ENCODE results near the gene ITGAD. TPM values are rescaled to one million over a fixed set of nuclear protein-coding genes. Genes with fewer than 3 reads are reported as not detected.
A peak's percentile ranks its signal among the peaks of the same experiment; 100 is the strongest.

Gene ITGAD
- total RNA-seq, 1 experiment from 2014 or later: not detected

DNA sequence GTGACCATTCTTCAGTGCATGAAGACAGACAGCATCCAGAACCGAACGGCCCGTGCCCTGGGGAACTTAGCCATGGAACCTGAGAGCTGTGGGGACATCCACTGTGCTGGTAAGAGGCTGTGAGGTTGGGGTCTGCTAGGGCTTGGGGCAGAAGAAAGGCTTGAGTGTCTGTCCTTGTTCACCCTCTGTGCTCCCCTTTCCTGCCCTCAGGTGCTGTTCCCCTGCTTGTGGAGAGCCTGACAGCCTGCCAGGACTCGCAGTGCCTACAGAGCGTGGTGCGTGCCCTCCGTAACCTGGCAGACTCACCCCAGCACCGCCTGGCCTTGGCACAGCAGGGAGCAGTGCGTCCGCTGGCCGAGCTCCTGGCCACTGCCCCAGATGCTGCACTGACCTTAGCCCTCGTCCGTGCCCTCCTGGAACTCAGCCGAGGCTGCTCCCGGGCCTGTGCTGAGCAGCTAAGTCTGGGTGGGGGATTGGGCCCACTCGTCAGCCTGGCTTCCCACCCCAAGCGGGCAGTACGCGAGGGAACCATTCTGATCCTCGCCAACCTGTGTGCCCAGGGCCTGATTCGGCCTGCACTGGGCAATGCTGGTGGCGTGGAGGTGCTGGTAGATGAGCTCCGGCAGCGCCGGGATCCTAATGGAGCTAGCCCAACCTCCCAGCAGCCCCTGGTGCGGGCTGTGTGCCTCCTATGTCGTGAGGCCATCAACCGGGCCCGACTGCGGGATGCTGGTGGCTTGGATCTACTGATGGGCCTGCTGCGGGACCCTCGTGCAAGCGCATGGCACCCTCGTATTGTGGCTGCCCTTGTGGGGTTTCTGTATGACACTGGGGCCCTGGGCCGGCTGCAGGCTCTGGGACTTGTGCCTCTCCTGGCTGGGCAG, 69.0 kb downstream of the ITGAD start:
- Histone ChIP-seq H3K4me3 (no peak overlapping the region), H3K9me3 (replicated peaks) (no peaks in the 10 kb centered on the region), H3K4me1 (no peaks in the 10 kb centered on the region), H3K27ac (no peak overlapping the region), H3K27me3 (no peaks in the 10 kb centered on the region), H3K36me3 (no peaks in the 10 kb centered on the region; the same call in 1 of the 2 replicates)
- no peak for DNase-seq

DNA sequence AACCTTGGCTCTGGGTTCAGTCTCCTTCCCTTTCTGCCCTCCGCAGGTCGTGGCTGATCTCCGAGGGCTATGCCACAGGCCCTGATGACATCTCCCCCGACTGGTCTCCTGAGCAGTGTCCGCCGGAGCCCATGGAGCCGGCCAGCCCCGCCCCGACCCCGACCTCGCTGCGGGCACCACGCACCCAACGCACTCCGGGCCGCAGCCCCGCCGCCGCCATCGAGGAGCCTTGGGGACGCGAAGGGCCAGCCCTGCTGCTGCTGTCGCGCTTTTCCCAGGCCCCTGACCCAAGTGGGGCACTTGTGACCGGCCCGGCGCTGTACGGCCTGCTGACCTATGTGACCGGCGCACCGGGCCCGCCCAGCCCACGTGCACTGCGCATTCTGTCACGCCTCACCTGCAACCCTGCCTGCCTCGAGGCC, 71.2 kb downstream of the ITGAD start:
- no peaks in the 10 kb centered on the region for H3K4me1 ChIP-seq
- no peak for DNase-seq
- H3K9me3 ChIP-seq (replicated peaks): no peaks in the 10 kb centered on the region
- no peaks in the 10 kb centered on the region for H3K27me3 ChIP-seq
- H3K4me3 ChIP-seq: no peak overlapping the region
- H3K27ac ChIP-seq: no peak overlapping the region
- H3K36me3 ChIP-seq: no peaks in the 10 kb centered on the region; the same call in 1 of the 2 replicates

DNA sequence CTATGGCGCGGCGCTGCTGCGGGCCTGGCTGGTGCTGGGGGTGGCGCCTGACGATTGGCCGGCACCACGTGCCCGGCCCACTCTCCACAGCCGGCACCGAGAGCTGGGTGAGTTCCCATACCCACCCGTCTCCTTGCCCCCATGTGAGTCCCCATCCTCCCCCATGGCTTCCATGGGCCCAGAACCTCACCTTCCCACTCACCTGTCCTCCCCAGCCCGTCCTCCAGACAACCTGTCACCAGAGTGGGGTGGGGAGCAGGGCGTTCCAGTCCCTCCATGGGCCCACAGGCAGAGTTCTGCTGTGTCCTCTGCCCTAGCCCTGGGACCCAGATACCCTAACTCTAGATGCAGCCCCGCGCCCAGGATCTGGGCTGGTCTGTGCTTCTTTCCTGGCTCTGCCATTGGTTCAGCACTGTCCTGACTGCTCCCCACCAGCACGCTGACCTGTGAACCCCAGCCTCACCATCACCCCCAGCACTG, 71.7 kb downstream of the ITGAD start:
- no peak for DNase-seq
- H3K4me3 ChIP-seq: no peak overlapping the region
- no peaks in the 10 kb centered on the region for H3K4me1 ChIP-seq
- no peaks in the 10 kb centered on the region; the same call in 1 of the 2 replicates for H3K36me3 ChIP-seq
- no peak overlapping the region for H3K27ac ChIP-seq
- H3K9me3 ChIP-seq (replicated peaks): no peaks in the 10 kb centered on the region
- H3K27me3 ChIP-seq: no peaks in the 10 kb centered on the region

DNA sequence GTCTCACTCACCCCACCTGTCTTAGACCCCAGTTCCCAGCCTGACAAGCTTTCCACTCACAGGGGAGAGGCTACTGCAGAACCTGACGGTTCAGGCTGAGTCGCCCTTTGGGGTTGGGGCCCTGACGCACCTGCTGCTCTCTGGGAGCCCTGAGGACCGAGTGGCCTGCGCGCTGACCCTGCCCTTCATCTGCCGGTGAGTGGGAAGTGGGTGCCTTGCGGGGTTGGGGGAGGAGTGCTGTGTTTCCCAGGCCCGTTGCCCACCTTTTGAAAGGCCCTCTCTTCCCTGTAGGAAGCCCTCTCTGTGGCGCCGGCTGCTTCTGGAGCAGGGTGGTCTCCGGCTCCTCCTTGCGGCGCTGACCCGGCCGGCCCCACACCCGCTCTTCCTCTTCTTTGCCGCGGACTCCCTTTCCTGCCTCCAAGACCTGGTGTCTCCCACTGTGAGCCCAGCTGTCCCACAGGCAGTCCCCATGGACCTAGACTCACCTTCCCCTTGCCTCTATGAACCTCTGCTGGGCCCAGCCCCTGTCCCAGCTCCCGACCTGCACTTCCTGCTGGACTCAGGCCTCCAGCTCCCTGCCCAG, 72.7 kb downstream of the ITGAD start:
- Histone ChIP-seq H3K9me3 (replicated peaks) (no peaks in the 10 kb centered on the region), H3K4me3 (no peak overlapping the region), H3K4me1 (no peaks in the 10 kb centered on the region), H3K36me3 (no peaks in the 10 kb centered on the region; the same call in 1 of the 2 replicates), H3K27me3 (no peaks in the 10 kb centered on the region), H3K27ac (no peak overlapping the region)
- no peak for DNase-seq

DNA sequence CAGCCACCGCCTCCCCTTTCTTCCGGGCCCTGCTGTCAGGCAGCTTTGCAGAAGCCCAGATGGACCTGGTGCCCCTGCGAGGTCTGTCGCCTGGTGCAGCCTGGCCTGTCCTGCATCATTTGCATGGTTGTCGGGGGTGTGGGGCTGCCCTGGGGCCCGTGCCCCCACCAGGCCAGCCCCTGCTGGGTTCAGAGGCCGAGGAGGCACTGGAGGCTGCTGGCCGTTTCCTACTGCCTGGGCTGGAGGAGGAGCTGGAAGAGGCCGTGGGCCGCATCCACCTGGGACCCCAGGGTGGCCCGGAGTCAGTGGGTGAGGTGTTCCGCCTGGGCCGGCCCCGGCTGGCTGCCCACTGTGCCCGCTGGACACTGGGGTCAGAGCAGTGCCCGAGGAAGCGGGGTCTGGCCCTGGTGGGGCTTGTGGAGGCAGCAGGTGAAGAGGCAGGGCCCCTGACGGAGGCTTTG, 73.3 kb downstream of the ITGAD start:
- Histone ChIP-seq H3K4me1 (no peaks in the 10 kb centered on the region), H3K4me3 (no peak overlapping the region), H3K9me3 (replicated peaks) (no peaks in the 10 kb centered on the region), H3K36me3 (no peaks in the 10 kb centered on the region; the same call in 1 of the 2 replicates), H3K27me3 (no peaks in the 10 kb centered on the region), H3K27ac (no peak overlapping the region)
- no peak for DNase-seq

DNA sequence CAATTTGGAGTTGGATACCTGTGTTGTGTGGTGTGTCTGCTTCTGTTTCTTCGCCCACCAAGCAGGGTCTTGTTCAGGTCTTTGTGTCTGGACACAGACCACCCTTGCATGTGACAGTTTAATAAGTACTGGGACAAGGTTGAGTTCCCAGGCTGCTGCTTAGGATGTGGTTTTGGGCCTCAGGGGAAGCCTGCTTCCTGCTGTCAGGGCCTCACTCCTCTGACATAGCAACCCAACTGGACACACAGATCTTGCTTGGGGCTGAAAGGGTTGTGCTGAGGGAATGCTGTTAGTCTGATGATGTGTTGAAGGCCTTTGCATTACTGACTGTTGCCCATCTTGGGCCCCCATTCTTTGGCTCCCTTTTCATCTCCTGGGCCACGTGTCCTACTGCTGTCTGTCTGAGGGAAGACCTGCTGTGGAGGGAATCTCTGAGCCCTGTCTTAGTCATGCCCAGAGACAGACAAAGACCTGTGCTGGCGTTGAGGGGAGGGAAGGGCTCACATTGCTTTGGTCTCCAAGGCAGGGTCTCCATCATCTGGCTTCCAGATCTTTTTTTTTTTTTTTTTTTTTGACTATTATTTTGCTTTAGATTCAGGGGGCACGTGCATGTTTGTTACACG, 74.1 kb downstream of the ITGAD start:
- Histone ChIP-seq H3K4me1 (no peaks in the 10 kb centered on the region), H3K9me3 (replicated peaks) (no peaks in the 10 kb centered on the region), H3K27me3 (no peaks in the 10 kb centered on the region), H3K4me3 (no peak overlapping the region), H3K36me3 (no peaks in the 10 kb centered on the region; the same call in 1 of the 2 replicates), H3K27ac (no peak overlapping the region)
- peak in 1 of 2 experiments; percentile 27 for DNase-seq

DNA sequence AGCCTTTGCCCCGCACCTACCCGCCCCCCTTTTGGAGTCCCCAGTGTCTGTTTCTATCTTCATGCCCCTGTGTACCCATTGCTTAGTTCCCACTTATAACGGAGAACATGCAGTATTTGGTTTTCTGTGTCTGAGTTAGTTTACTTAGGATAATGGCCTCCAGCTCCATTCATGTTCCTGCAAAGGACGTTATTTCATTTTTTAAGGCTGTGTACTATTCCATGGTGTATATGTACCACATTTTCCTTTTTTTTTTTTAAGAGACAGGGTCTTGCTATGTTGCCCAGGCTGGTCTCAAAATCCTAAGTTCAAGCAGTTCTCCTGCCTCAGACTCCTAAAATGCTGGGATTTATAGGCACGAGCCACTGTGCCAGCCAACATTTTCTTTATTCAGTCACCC, 74.7 kb downstream of the ITGAD start:
- H3K4me3 ChIP-seq: no peak overlapping the region
- no peak for DNase-seq
- no peak overlapping the region for H3K27ac ChIP-seq
- no peaks in the 10 kb centered on the region for H3K27me3 ChIP-seq
- H3K9me3 ChIP-seq (replicated peaks): no peaks in the 10 kb centered on the region
- no peaks in the 10 kb centered on the region for H3K4me1 ChIP-seq
- no peaks in the 10 kb centered on the region; the same call in 1 of the 2 replicates for H3K36me3 ChIP-seq

DNA sequence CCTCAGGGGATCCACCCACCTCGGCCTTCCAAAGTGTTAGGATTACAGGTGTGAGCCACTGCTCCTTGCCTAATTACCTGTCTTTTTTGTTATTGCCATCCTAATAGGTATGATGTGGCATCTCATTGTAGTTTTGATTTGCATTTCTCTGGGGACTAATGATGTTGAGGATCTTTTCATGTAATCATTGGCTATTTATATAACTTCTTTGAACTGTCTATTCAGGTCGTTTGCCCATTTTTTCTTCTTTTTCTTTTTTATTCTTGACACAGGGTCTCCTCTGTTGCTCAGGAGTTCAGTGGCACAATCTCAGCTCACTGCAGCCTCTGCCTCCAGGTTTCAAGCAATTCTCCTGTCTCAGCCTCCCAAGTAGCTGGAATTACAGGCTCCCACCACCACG, 77.5 kb downstream of the ITGAD start:
- Histone ChIP-seq H3K27me3 (no peaks in the 10 kb centered on the region), H3K36me3 (peaks cover 20% of the 10 kb centered on the region), H3K9me3 (replicated peaks) (no peaks in the 10 kb centered on the region), H3K4me3 (peak overlapping the region; percentile 73; the same call in 1 of the 2 replicates), H3K27ac (no peak overlapping the region), H3K4me1 (0 out of 2 replicates have a peak, but pooled peaks cover 2% of the 10 kb centered on the region)
- no peak for DNase-seq

DNA sequence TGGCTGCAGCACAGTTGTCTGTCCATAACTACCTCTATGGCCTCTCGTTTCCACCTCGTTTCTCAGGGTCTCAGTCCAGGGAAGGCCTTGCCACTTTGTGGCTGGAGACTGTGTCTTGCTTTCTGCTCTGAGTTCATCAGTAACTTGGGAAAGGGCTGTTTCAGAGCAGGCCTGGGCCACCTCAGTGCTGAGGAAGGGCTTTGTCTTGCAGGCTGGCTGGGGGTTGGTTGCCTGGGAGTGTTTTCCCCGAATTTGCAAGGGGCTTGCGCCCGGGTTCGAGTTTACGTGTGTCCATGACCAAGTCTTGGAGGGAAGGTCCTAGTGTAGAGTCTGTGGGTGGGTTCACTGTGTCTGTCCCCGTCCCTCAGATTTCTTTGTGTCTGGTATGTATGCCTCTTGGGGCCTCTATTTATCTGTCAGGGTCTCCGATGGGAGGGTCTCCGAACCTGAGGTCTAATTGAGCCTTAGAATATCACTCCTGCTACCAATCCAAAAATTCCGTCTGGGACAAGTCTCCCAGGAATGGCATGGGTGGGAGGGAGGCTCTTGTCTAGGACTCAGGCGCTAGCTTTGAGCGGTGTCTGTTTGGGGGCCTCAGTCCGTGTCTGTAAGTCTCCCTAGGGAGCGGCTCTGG, 78.2 kb downstream of the ITGAD start:
- Histone ChIP-seq H3K27ac (peak overlapping the region; percentile 70), H3K4me1 (0 out of 2 replicates have a peak, but pooled peaks cover 2% of the 10 kb centered on the region), H3K9me3 (replicated peaks) (no peaks in the 10 kb centered on the region), H3K4me3 (peak overlapping the region; percentile 73), H3K36me3 (peaks cover 25% of the 10 kb centered on the region), H3K27me3 (no peaks in the 10 kb centered on the region)
- peak in 1 of 2 experiments; percentile 32 for DNase-seq

DNA sequence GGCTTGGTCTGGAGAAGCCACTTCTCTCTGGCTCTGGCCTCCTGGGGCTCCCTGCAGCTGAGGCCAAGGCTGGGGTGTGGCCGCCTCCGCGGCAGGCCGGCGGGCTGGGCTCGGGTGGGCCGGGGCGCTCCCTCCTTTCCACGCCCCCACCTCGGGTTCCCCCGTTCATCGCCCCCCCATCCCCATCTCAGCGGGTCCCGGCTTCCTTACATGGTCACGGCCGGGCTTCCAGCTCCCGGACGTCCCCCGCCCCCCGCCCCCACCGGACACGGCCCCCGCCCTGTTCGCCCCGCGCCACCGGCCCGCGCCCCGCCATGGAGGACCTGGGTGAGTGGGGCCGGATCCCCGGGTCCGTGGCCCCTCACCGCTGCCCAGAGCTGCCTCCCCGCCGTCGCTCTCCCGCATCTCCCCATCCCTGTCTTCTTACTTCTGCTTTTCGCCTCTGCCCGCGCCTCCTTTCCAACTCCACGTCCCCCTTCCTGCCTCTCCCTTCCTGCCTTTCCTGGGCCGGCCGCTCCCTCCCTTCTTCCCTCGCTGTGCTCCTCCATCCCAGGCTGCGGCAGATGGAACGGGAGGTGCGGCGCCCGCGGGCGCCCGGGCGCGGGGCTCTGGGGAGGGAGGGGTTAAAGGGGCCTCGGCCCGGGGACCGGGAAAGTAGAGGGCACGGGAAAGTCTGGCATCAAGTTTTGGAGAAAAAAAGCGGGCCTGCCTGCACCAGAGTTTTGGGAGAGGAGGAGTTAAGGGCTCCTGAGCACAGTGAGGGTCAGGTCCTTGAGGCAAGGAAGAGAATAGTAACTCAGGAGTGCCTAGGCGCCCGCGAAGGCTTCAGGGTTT, 79.0 kb downstream of the ITGAD start, which contains the start of gene TGFB1I1:
TSS of gene TGFB1I1 (plus strand) at position 278 of the 834 bp plus-strand sequence. CDS start at position 315, 37 bp downstream.
- Histone ChIP-seq H3K4me3 (peak within 1 kb of the TSS; percentile 73), H3K9me3 (replicated peaks) (no peaks in the 10 kb centered on the region), H3K4me1 (0 out of 2 replicates have a peak, but pooled peaks cover 2% of the 10 kb centered on the region), H3K36me3 (peaks cover 29% of the 10 kb centered on the region), H3K27ac (peak within 1 kb of the TSS; percentile 70), H3K27me3 (no peaks in the 10 kb centered on the region)
- DNase-seq: peak; percentile 82 to 83

DNA sequence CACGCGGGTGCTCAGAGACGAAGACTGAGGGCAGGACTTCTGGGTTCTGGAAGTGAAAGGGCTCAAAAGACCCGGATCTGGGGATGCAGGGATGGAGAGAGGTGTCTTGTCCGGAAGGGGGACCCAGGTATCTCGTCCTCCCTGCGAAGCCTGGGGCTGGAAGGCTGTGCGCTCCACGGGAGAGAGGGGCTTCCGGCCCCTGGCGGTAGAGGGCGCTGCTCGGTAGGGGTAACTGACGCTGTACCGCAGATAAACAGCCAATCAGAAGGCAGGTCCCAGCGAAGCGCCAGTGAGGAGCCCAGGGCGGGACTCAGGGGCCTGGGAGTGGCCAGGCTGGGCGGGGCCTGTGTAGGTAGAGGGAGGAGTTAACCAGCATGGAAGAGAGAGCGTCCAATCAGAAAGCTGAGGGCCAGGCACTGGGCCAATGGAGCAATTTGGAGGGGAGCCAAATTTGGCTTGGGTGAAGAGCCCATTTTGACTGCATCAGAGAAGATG, 79.6 kb downstream of the ITGAD start:
- Histone ChIP-seq H3K27me3 (no peaks in the 10 kb centered on the region), H3K27ac (peak overlapping the region; percentile 70; the same call in 1 of the 2 replicates), H3K36me3 (peaks cover 31% of the 10 kb centered on the region), H3K4me3 (peak overlapping the region; percentile 73), H3K4me1 (0 out of 2 replicates have a peak, but pooled peaks cover 2% of the 10 kb centered on the region), H3K9me3 (replicated peaks) (no peaks in the 10 kb centered on the region)
- peak; percentile 70 to 82 for DNase-seq

DNA sequence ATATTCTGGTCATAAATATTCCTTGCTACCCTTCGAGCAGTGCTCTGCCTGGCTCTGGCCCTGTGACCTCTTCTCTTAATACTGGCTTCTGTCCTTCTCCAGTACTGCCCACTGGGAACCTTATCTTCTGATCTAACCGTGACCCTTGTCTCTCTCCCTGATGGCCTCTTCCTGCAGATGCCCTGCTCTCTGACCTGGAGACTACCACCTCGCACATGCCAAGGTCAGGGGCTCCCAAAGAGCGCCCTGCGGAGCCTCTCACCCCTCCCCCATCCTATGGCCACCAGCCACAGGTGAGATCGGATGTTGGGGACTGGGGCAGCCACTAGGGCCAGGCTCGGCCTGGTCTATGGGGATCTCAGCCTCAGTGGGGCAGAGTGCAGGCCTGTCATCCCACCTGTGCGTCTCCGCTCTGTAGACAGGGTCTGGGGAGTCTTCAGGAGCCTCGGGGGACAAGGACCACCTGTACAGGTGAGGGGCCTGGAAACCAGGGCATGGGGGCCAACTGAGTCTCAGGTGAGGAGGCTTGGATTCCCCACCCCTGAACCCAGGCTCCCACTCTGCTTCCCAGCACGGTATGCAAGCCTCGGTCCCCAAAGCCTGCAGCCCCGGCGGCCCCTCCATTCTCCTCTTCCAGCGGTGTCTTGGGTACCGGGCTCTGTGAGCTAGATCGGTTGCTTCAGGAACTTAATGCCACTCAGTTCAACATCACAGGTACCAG, 80.3 kb downstream of the ITGAD start:
- Histone ChIP-seq H3K27me3 (no peaks in the 10 kb centered on the region), H3K27ac (no peak overlapping the region), H3K9me3 (replicated peaks) (no peaks in the 10 kb centered on the region), H3K4me3 (no peak overlapping the region), H3K4me1 (0 out of 2 replicates have a peak, but pooled peaks cover 2% of the 10 kb centered on the region), H3K36me3 (peaks cover 34% of the 10 kb centered on the region)
- no peak for DNase-seq

Data from SJCRH30 (cell line).